ENCODE data around the gene PPARG.

Gene PPARG

DNA sequence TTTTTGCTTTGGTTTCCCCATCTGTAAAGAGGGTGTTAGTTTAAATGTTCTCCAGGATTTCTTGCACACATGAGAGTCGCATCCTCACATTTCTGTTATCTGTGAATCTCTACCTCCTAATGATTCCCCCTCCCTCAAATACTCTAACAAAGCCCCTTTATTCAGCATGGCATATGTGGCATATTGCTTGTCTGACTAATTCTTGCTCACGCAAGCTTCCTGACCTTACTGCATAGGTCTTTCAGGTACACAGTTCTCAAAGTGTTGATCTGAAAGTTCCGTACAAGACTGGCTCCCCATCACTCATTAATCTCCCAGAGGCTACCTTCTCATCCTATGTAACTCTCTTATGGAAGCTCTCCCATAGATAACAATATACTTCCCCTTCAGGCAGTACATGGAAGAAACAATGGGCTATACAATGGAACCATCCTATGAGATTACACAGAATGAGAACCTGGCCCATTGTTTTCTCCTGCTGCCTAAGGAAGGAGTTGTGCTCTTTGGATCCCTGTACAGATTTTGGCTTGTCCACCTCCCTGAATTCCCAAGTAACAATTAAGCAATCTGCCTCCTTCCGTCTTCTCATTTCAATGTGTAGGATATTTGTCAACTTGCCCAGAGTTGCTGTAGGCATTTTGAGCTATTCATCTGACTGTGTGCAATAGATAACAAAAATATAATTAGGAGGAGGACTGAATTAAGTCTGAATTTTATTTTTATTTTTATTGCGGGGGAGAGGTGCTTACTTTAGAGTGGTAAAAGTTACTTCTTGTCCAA is 51.0 kb downstream of the PPARG start:
- in situ Hi-C loops (cut with MboI; ENCODE audit: low sequenced_read_pairs): no loop called here

GRCh38 chr3:12340506-12340905 is 51.6 kb downstream of the PPARG start:
- in situ Hi-C loops (cut with MboI; ENCODE audit: low sequenced_read_pairs): no loop called here

GRCh38 chr3:12342151-12342550 is 53.3 kb downstream of the PPARG start:
- in situ Hi-C loops (cut with MboI; ENCODE audit: low sequenced_read_pairs): no loop called here

DNA sequence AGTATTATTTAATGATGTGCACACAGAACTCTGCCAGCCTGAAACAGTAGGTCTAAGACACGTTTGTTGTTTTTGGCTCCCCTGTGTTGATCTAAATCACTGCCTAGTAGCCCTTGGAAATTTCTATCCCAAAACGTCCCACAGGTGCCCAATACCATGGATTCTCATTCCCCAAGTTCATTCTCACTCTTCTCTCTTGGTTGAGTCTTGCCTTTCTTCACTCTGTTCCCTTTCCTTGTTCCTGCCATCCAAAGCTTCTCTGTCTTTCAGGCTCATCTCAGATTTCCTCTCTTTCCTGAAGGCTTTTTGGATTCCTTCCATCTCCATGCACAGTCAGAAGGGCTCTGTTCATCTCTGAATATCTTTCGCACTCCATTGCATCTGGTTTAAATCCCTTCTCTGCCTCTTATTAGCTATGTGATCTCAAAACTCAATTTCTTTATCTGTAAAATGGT is 54.2 kb downstream of the PPARG start:
- in situ Hi-C loops (cut with MboI; ENCODE audit: low sequenced_read_pairs): no loop called here

DNA sequence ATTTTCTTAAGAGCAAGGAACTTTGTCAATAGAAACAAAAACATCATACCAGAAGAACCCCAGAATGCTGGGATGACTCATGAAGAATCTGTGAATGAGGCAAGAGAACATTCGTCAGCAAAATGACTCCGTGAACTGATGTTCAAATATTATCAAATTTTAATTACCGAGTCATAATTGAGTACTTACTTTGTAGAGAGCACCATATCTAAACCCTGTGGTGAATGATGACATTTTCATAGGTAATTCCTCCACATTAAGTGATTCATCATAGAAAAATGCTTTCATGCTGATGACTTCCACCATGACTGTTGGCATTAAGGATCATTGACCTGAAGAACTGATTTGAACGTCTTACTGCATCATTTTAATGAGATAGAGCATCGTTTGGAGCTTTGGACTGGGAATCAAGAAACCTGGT is 56.3 kb downstream of the PPARG start:
- in situ Hi-C loops (cut with MboI; ENCODE audit: low sequenced_read_pairs): no loop called here

GRCh38 chr3:12345584-12346494 is 57.0 kb downstream of the PPARG start:
- in situ Hi-C loops (cut with MboI; ENCODE audit: low sequenced_read_pairs): no loop called here

GRCh38 chr3:12347301-12347700 is 58.4 kb downstream of the PPARG start:
- in situ Hi-C loops (cut with MboI; ENCODE audit: low sequenced_read_pairs): no loop called here

DNA sequence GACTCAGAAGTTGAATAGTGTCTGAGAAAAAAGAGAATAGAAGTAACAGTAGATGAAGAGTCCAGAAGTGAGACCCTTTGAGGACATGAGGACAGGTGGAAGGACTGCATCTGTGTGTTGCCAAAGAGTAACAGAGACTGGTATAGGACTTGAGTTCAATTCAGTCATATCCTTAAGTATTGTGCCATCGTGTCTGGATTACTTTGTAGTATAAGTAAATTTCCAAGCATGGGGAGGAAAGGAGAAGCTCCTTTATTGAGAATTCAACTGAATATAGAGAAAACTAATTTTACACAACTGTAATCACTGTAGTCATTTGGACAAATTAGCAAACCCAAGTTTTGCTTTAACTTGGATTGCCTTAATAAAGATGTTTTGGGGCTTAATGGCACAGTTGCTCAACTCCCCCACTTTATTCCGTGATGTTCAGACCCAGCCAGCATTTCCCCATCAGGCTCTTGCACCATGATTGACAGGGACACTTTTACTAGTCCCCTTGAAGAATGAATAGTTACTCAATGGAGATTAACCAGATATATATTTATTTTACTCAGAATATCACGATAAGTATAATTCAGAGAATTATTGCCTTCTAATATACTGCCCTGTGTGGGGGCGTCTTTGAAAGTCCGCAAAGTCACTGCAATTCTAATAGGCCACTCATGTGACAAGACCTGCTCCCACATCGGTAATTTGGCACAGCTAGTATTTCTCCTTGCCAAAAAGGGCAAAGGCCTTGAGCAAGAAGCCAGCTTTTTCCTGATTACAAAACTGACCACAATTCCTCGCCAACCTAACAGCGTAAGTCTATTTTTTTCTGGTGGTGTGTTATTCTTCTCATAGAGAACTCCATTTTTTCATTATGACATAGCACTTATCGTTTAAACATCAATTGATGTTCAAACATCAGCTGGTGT is 61.3 kb downstream of the PPARG start:
- in situ Hi-C loops (cut with MboI; ENCODE audit: low sequenced_read_pairs): no loop called here

- in situ Hi-C loops (cut with MboI; ENCODE audit: low sequenced_read_pairs): no loop called here
Observed at GRCh38 chr3:12351145-12351544, 62.3 kb downstream of the PPARG start.

DNA sequence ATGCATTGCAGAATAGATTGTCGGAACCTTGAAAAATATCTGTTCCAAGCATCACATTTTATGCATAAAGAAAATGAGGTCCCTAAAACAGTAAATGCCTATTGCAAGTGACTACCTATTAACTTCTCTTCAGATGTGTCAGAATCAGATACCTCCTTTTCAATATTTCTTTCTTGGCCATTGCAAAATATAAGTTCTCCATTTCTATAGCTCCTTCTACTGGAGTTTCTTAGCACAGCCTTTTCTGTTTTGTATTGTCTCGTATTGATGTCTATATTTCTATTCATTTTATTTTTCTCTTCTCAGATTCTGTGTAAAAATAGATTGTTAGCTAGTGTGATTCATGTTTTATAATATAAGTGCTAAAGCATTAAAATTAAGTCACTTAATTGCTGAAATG is 63.4 kb downstream of the PPARG start:
- in situ Hi-C loops (cut with MboI; ENCODE audit: low sequenced_read_pairs): no loop called here

DNA sequence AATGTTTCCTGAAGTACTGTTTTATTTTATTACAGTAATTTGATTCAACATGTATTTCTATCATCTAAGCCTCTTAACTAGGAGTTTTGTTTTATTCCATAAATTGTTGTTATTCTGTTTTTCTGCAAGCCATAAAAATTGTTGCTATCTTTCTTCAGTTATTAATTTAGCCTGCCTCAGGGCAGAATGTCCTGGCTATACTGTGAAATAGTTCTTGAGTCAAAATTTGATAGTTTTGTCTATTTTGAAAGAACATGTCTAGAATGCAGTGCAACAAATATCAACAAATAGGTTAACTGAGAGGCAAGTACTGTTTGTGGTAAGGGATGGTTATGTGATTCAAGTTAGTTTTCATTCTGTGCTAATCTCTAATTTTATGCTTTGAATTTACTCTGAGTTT is 63.9 kb downstream of the PPARG start:
- in situ Hi-C loops (cut with MboI; ENCODE audit: low sequenced_read_pairs): no loop called here

GRCh38 chr3:12353796-12354525 is 65.1 kb downstream of the PPARG start:
- in situ Hi-C loops (cut with MboI; ENCODE audit: low sequenced_read_pairs): no loop called here

- in situ Hi-C loops (cut with MboI; ENCODE audit: low sequenced_read_pairs): no loop called here
Observed at GRCh38 chr3:12356175-12356574, 67.3 kb downstream of the PPARG start.

DNA sequence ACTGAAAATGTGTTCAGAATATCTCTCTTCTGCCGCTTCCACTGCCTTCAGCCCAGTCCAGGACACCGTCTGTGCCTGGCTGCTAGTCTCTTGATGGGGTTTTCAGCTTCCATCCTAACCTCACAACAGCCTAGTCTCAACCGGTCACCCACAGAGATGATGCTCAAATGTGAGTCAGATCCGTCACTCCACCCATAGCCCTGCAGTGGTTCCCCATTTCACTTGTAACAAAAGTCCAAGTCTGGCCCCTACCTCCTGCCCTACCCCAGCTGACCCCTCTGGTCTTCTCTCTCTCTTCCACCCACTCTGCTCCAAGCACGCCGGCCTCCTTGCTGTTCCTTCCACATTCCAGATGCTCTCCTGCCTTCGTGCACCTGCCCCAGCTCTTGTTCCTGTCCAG is 68.1 kb downstream of the PPARG start:
- in situ Hi-C loops (cut with MboI; ENCODE audit: low sequenced_read_pairs): no loop called here

- in situ Hi-C loops (cut with MboI; ENCODE audit: low sequenced_read_pairs): no loop called here
Observed at GRCh38 chr3:12357456-12357855, 68.6 kb downstream of the PPARG start.

- in situ Hi-C loops (cut with MboI; ENCODE audit: low sequenced_read_pairs): no loop called here
Observed at GRCh38 chr3:12363397-12364195, 74.7 kb downstream of the PPARG start.

DNA sequence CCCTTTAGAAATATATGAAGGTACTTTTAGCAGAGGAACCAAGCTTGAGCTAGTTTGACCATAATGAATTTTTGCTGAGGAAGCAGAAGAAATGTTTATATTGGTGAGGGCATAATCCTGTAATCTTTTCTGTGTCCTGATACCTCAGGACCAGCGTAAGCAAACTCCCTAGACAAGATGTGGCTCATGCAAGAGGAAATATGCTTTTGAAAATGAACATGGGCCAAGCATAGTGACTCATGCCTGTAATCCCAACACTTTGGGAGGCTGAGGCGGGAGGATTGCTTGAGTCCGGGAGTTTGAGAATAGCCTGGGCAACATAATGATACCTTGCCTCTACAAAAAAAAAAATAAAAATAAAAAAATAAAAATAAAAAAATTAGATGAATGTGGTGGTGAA is 78.5 kb downstream of the PPARG start:
- in situ Hi-C loops (cut with MboI; ENCODE audit: low sequenced_read_pairs): no loop called here

GRCh38 chr3:12369029-12369428 is 80.2 kb downstream of the PPARG start:
- in situ Hi-C loops (cut with MboI; ENCODE audit: low sequenced_read_pairs): no loop called here

- in situ Hi-C loops (cut with MboI; ENCODE audit: low sequenced_read_pairs): no loop called here
Observed at GRCh38 chr3:12369598-12369997, 80.7 kb downstream of the PPARG start.
